Mesothelial cell of epicardium (in vitro differentiated cells): Measurements from ENCODE around the gene GSDMA. TPM values are rescaled to one million over a fixed set of nuclear protein-coding genes. Genes with fewer than 3 reads are reported as not detected.
A peak's percentile ranks its signal among the peaks of the same experiment; 100 is the strongest.

Experiments
- DNase-seq, 2 experiments: peaks; one replicate each; pipeline ENCODE4 v3.0.0; 2021; ENCODE audit warnings: low spot score in 2 of 2; ENCODE audit not compliant: unreplicated experiment in 2 of 2
- H3K27ac Mint-ChIP-seq: 2 replicates; pipeline ENCODE4 v1.8.0; 2021; ENCODE audit warnings: mixed read lengths
- H3K27me3 Mint-ChIP-seq: 2 replicates; pipeline ENCODE4 v1.8.0; 2021; ENCODE audit warnings: low read depth, mixed read lengths
- H3K36me3 Mint-ChIP-seq: 2 replicates; pipeline ENCODE4 v1.8.0; 2021; ENCODE audit warnings: mixed read lengths
- H3K4me1 Mint-ChIP-seq: 2 replicates; pipeline ENCODE4 v1.8.0; 2021; ENCODE audit warnings: mixed read lengths
- H3K4me3 Mint-ChIP-seq: 2 replicates; pipeline ENCODE4 v1.8.0; 2021; ENCODE audit warnings: mild to moderate bottlenecking, moderate library complexity, mixed read lengths
- H3K9me3 Mint-ChIP-seq: 2 replicates; pipeline ENCODE4 v1.8.0; 2021; ENCODE audit warnings: mixed read lengths
- CTCF ChIP-seq: fragments of 200-600 bp; sonication (generic); IDR thresholded peaks from one replicate; pipeline ENCODE4 v1.5.0; 2021; ENCODE audit warnings: antibody characterized with exemption; ENCODE audit not compliant: unreplicated experiment
- total RNA-seq: library from RNA; stranded (reverse); gene quantifications from 3 replicates; pipeline ENCODE4 v1.2.1, GENCODE V29; 2021

Gene GSDMA
- total RNA-seq, 1 donor from 2014 or later = not detected

DNA sequence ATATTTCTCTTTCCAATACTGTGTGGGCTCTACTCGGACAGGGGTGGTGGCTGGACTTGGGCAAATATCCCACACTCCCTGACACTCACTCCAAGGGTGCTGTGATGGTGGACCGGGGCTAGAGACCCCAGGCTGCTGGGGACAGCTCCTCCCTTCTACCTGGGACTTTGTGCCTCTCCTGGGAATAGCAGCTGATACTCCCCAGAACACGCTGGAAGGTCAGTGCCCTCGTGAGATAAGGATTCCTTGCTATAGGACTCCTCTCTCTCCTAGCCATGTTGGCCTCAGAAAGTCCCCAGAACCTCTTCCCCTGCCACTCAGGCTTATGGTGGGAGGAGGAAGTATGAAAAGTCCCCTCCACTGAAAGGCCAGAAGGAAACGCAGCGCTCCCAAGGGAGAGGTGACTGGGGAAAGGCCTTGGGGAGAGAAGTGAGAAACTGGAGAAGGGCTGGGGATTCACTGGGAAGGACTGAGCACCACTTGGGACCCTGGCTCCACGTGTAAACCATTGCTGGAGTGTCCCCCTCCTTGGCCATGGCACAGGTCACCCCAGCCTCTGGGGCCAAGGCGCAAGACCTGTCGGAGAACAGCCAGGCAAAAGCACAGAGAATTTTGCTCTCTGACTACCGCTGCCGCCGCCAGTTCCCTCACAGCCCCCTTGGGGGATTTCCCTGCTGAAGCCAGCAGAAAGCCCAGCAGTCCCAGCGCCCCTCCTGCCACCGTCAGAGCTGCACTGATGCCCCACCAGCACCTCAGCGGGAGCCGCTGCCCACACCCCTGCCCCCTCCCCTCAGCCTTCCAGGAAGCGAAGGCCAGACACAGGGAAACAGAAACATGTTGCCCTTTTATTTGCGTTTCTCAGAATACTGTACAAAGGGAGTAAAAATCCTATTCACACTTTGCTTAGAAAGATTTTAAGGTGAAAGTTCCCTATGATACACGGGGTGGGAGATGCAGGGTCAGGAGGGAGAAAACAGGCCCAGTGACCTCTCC lies 42.3 kb upstream of the GSDMA start:
- H3K27ac Mint-ChIP-seq = no peak overlapping the region
- TF ChIP-seq CTCF = no peak
- no peak for DNase-seq
- H3K36me3 Mint-ChIP-seq = peaks cover 27% of the 10 kb centered on the region
- H3K4me3 Mint-ChIP-seq = no peak overlapping the region
- H3K27me3 Mint-ChIP-seq = no peaks in the 10 kb centered on the region
- no peaks in the 10 kb centered on the region for H3K9me3 Mint-ChIP-seq
- peaks cover 14% of the 10 kb centered on the region for H3K4me1 Mint-ChIP-seq

- Mint-ChIP-seq H3K4me3 (no peak overlapping the region), H3K36me3 (peaks cover 25% of the 10 kb centered on the region), H3K27me3 (no peaks in the 10 kb centered on the region), H3K9me3 (no peaks in the 10 kb centered on the region), H3K27ac (no peak overlapping the region), H3K4me1 (peaks cover 22% of the 10 kb centered on the region)
- no peak for DNase-seq
- TF ChIP-seq CTCF = no peak
These were observed 41.5 kb upstream of the GSDMA start for GRCh38 chr17:39921323-39921722.

- H3K4me1 Mint-ChIP-seq = peaks cover 27% of the 10 kb centered on the region
- no peak overlapping the region for H3K27ac Mint-ChIP-seq
- TF ChIP-seq CTCF = no peak
- no peak overlapping the region for H3K4me3 Mint-ChIP-seq
- H3K9me3 Mint-ChIP-seq = no peaks in the 10 kb centered on the region
- H3K27me3 Mint-ChIP-seq = no peaks in the 10 kb centered on the region
- no peak for DNase-seq
- H3K36me3 Mint-ChIP-seq = peaks cover 22% of the 10 kb centered on the region
These were observed 40.8 kb upstream of the GSDMA start for GRCh38 chr17:39922006-39922405.

DNA sequence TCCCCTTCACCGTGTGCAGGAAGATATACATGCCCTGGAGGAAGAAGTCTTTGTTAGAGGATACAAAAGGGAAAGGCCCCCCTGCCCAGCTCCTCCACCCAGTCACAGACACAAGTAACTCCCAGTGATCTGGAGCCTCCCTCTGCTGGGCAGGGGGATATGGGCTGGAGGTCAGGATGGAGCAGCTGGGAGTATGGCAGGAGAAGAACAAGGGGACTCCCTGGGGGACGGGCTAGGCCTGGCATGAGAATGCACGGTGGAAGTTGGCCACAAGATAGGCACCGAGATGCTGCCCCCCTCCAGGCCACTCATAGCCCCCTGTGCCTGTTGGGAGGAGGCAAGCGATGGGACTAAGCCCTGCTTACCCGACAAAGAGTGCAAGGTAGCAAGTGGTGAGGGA lies 39.6 kb upstream of the GSDMA start:
- Mint-ChIP-seq H3K27ac (no peak overlapping the region), H3K9me3 (no peaks in the 10 kb centered on the region), H3K4me3 (no peak overlapping the region), H3K27me3 (no peaks in the 10 kb centered on the region), H3K36me3 (peaks cover 19% of the 10 kb centered on the region), H3K4me1 (peaks cover 35% of the 10 kb centered on the region)
- DNase-seq = no peak
- TF ChIP-seq CTCF = no peak

DNA sequence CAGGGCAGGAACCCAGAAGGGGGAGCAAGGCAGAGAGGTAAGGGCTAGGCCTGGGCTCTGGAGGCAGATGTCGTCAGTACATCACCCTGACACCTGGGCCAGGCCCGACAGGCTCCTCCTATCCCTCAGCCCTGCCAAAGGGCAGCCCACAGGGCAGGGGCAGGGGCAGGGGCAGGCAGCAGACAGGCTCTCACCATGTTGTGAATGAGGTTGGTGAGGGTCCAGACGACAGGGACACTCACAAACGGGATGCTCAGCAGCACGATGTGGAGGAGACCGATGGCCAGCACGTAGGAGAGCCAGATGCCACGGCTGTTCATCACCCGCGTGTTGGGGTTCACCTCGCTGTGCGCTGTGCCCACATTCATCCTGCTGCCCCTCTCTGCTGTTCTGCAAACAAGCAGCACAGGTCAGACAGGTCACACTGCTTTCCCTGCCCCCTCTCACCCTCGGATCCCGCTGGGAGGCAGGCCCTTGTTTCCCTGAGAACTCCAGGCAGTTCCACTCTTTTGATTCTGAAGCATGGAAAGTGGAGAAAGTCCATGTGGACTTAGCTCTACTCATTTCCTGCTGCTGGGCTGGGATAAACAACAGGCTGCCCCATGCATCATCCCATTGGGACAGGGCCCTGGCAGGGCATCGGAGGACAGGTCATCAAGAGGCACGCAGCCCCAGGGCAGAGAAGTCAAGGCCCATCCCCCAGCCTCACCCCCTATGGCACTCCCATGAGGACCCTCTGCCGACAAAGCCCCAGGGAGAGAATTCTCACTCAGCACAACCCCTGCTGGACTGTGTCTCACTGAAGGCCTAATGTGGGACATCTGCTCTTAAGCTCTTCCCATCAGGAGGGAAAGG lies 38.7 kb upstream of the GSDMA start:
- DNase-seq = no peak
- Mint-ChIP-seq H3K4me3 (no peak overlapping the region), H3K9me3 (no peaks in the 10 kb centered on the region), H3K36me3 (peaks cover 17% of the 10 kb centered on the region), H3K27ac (peak overlapping the region; percentile 19), H3K27me3 (no peaks in the 10 kb centered on the region), H3K4me1 (peaks cover 41% of the 10 kb centered on the region)
- TF ChIP-seq CTCF = no peak
